B cell (primary cell): ENCODE results near the gene PINLYP.

ENCODE experiments used
- CTCF ChIP-seq: fragments of 200-600 bp; IDR thresholded peaks from one replicate; pipeline ENCODE4 v1.8.0; 2022; ENCODE audit warnings: antibody characterized with exemption, mild to moderate bottlenecking
- EZH2 ChIP-seq: IDR thresholded peaks from 2 replicates; pipeline ENCODE4 v1.6.1; 2012; ENCODE audit warnings: borderline replicate concordance, low read depth, mild to moderate bottlenecking, moderate library complexity, low read length; ENCODE audit not compliant: insufficient read depth, poor library complexity, severe bottlenecking

- TF ChIP-seq CTCF (no peak), EZH2 (no peak)
Observed at GRCh38 chr19:43611788-43612187, 36.2 kb downstream of the PINLYP start, which contains the start of gene SRRM5.
